Measurements from ENCODE around the gene RCOR2. TPM values are rescaled to one million over a fixed set of nuclear protein-coding genes. Genes with fewer than 3 reads are reported as not detected.
A peak's percentile ranks its signal among the peaks of the same experiment; 100 is the strongest.

The RCOR2 gene
- total RNA-seq, 1 donor from 2014 or later = 3.4 TPM

- DNase-seq (ENCODE audit: low spot score) = no peak
Measured at GRCh38 chr11:63923319-63923718, 6.4 kb upstream of the RCOR2 start.

- DNase-seq (ENCODE audit: low spot score) = no peak
Measured at GRCh38 chr11:63922673-63923192, 5.8 kb upstream of the RCOR2 start.

GRCh38 chr11:63920939-63921417, 4.0 kb upstream of the RCOR2 start:
- no peak for DNase-seq (ENCODE audit: low spot score)

- DNase-seq (ENCODE audit: low spot score) = peak; percentile 66
Measured at GRCh38 chr11:63920126-63920938, 3.4 kb upstream of the RCOR2 start.

GRCh38 chr11:63919267-63920125, 2.5 kb upstream of the RCOR2 start:
- DNase-seq (ENCODE audit: low spot score) = peak; percentile 78

- peak; percentile 87 for DNase-seq (ENCODE audit: low spot score)
Measured at GRCh38 chr11:63918507-63919191, 1.7 kb upstream of the RCOR2 start.

- peak; percentile 84 for DNase-seq (ENCODE audit: low spot score)
Measured at GRCh38 chr11:63917692-63918506, 935 bp upstream of the RCOR2 start.

GRCh38 chr11:63915961-63916836, 765 bp downstream of the RCOR2 start:
- peak; percentile 50 for DNase-seq (ENCODE audit: low spot score)

- DNase-seq (ENCODE audit: low spot score) = peak; percentile 31
Measured at GRCh38 chr11:63914896-63915691, 1.9 kb downstream of the RCOR2 start.

- no peak for DNase-seq (ENCODE audit: low spot score)
Measured at GRCh38 chr11:63913866-63914830, 2.8 kb downstream of the RCOR2 start.

- DNase-seq (ENCODE audit: low spot score) = no peak
Measured at GRCh38 chr11:63912678-63913077, 4.3 kb downstream of the RCOR2 start.

GRCh38 chr11:63911876-63912275, 5.1 kb downstream of the RCOR2 start:
- DNase-seq (ENCODE audit: low spot score) = no peak

GRCh38 chr11:63911440-63911839, 5.5 kb downstream of the RCOR2 start:
- no peak for DNase-seq (ENCODE audit: low spot score)

GRCh38 chr11:63910675-63911074, 6.3 kb downstream of the RCOR2 start:
- DNase-seq (ENCODE audit: low spot score) = peak; percentile 20

GRCh38 chr11:63909591-63910506, 7.1 kb downstream of the RCOR2 start:
- peak; percentile 84 for DNase-seq (ENCODE audit: low spot score)

- peak; percentile 74 for DNase-seq (ENCODE audit: low spot score)
Measured at GRCh38 chr11:63908631-63909401, 8.1 kb downstream of the RCOR2 start.

Data from umbilical cord (tissue), 2 donors.